ENCODE data around the gene CDH22.

CDH22 gene

DNA sequence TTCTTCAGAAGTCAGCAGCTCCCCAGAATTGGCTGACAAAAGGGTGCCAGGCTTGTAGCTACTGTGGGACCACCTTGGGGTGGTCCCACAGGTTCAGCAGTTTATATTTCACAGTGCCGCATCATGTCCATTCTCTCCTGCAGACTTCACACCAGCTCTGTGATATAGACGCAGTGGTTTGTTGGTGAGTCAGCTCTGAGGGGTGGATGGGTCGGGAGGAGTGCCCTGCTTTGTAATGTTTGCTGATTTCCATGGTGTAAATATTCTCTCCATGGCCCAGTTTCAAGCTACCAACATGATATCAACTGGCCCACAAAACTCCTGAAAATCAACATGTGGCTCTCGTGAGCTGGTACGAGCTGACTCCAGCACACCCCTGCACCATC is 78.2 kb downstream of the CDH22 start:
- no peak overlapping the region for H3K27ac ChIP-seq (replicated peaks; ENCODE audit: low read length)
- H4K8ac ChIP-seq (ENCODE audit: low read depth, low read length), result no peak overlapping the region
- H2BK120ac ChIP-seq (ENCODE audit: low read depth, low read length), result no peak overlapping the region
- H3K79me1 ChIP-seq (ENCODE audit: low read depth, low read length), result no peaks in the 10 kb centered on the region
- H3K36me3 ChIP-seq (replicated peaks in 1 of 2; ENCODE audit: control insufficient read depth in 2 of 2, insufficient read depth in 2 of 2, low read length in 2 of 2), result no peaks in the 10 kb centered on the region
- no peaks in the 10 kb centered on the region for H3K9me3 ChIP-seq (replicated peaks in 1 of 2; ENCODE audit: control insufficient read depth in 2 of 2, insufficient read depth in 1 of 2, low read depth in 1 of 2, low read length in 2 of 2)
- no peak for DNase-seq (ENCODE audit: low spot score)
- no peak overlapping the region for H3K9ac ChIP-seq (ENCODE audit: low read depth, low read length, poor library complexity)
- no peak overlapping the region for H2AFZ ChIP-seq (ENCODE audit: low read length)
- no peak overlapping the region for H2BK12ac ChIP-seq (ENCODE audit: low read length)
- no peak overlapping the region for H2BK5ac ChIP-seq (ENCODE audit: low read length)
- H3K4me2 ChIP-seq (ENCODE audit: insufficient read depth, low read length, poor library complexity, severe bottlenecking), result no peak overlapping the region
- no peak overlapping the region for H4K91ac ChIP-seq (ENCODE audit: low read depth, low read length, poor library complexity)
- no CpG with 5 or more reads among the region's 5 CpGs for WGBS, 2 donors (ENCODE audit: extremely low coverage in 2 of 2, insufficient read length in 2 of 2, insufficient replicate concordance in 1 of 2)
- H3K4ac ChIP-seq (ENCODE audit: low read length), result no peak overlapping the region
- no peaks in the 10 kb centered on the region for H3K4me1 ChIP-seq (ENCODE audit: control insufficient read depth in 2 of 2, insufficient read depth in 1 of 2, low read depth in 1 of 2, low read length in 2 of 2)
- H3K4me3 ChIP-seq (ENCODE audit: low read length in 2 of 2), result no peak overlapping the region
- no peak overlapping the region for H2BK15ac ChIP-seq (ENCODE audit: low read length)
- H3K14ac ChIP-seq (ENCODE audit: low read length), result no peak overlapping the region
- no peak overlapping the region for H3K18ac ChIP-seq (ENCODE audit: low read length)
- no peak overlapping the region for H3K23ac ChIP-seq (ENCODE audit: low read depth, low read length, poor library complexity)
- no peak overlapping the region for H2AK5ac ChIP-seq (ENCODE audit: low read depth, low read length)
- peaks cover 0 to 2% (median 0%) of the 10 kb centered on the region in 3 experiments for H3K27me3 ChIP-seq (ENCODE audit: control insufficient read depth in 3 of 3, insufficient read depth in 3 of 3, low read depth in 1 of 3, low read length in 3 of 3)

- H3K27ac ChIP-seq (replicated peaks; ENCODE audit: low read length), result no peak overlapping the region
- no peak overlapping the region for H3K4ac ChIP-seq (ENCODE audit: low read length)
- H3K4me1 ChIP-seq (ENCODE audit: control insufficient read depth in 2 of 2, insufficient read depth in 1 of 2, low read depth in 1 of 2, low read length in 2 of 2), result no peaks in the 10 kb centered on the region
- no peak overlapping the region for H2AK5ac ChIP-seq (ENCODE audit: low read depth, low read length)
- H2BK5ac ChIP-seq (ENCODE audit: low read length), result no peak overlapping the region
- no peak overlapping the region for H2BK15ac ChIP-seq (ENCODE audit: low read length)
- H3K9ac ChIP-seq (ENCODE audit: low read depth, low read length, poor library complexity), result no peak overlapping the region
- H2BK12ac ChIP-seq (ENCODE audit: low read length), result no peak overlapping the region
- H4K91ac ChIP-seq (ENCODE audit: low read depth, low read length, poor library complexity), result no peak overlapping the region
- no peak for DNase-seq (ENCODE audit: low spot score)
- no peak overlapping the region for H3K23ac ChIP-seq (ENCODE audit: low read depth, low read length, poor library complexity)
- no peak overlapping the region for H4K8ac ChIP-seq (ENCODE audit: low read depth, low read length)
- no peak overlapping the region for H3K14ac ChIP-seq (ENCODE audit: low read length)
- H3K9me3 ChIP-seq (replicated peaks in 1 of 2; ENCODE audit: control insufficient read depth in 2 of 2, insufficient read depth in 1 of 2, low read depth in 1 of 2, low read length in 2 of 2), result no peaks in the 10 kb centered on the region
- no peaks in the 10 kb centered on the region for H3K36me3 ChIP-seq (replicated peaks in 1 of 2; ENCODE audit: control insufficient read depth in 2 of 2, insufficient read depth in 2 of 2, low read length in 2 of 2)
- H3K79me1 ChIP-seq (ENCODE audit: low read depth, low read length), result no peaks in the 10 kb centered on the region
- no CpG with 5 or more reads among the region's 5 CpGs for WGBS, 2 donors (ENCODE audit: extremely low coverage in 2 of 2, insufficient read length in 2 of 2, insufficient replicate concordance in 1 of 2)
- no peak overlapping the region for H3K4me2 ChIP-seq (ENCODE audit: insufficient read depth, low read length, poor library complexity, severe bottlenecking)
- no peak overlapping the region for H3K18ac ChIP-seq (ENCODE audit: low read length)
- no peak overlapping the region for H3K4me3 ChIP-seq (ENCODE audit: low read length in 2 of 2)
- peaks cover 0 to 2% (median 0%) of the 10 kb centered on the region in 3 experiments for H3K27me3 ChIP-seq (ENCODE audit: control insufficient read depth in 3 of 3, insufficient read depth in 3 of 3, low read depth in 1 of 3, low read length in 3 of 3)
- no peak overlapping the region for H2BK120ac ChIP-seq (ENCODE audit: low read depth, low read length)
- no peak overlapping the region for H2AFZ ChIP-seq (ENCODE audit: low read length)
These were observed 78.7 kb downstream of the CDH22 start for GRCh38 chr20:46229478-46230105.

DNA sequence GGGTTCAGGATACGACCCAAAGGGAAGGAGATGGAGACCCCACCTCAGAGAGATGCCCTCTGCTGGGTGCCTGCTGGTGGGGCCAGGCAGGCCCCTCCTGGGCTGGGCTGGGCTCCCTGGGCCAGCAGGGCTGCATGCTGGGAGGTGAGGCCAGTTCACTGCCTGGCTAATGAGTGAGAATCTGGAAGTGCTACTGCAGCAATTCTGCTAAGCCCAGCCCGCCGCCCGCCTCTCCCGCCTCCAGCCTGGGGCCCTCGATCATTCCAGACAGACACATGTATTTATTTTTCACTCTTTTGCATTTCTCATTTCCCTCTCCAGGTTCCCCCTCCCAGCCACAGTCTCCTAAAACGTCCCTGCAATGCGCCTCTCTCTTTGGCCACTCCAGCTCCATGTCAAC is 79.6 kb downstream of the CDH22 start:
- Histone ChIP-seq H3K23ac (ENCODE audit: low read depth, low read length, poor library complexity) (no peak overlapping the region), H3K9me3 (replicated peaks in 1 of 2; ENCODE audit: control insufficient read depth in 2 of 2, insufficient read depth in 1 of 2, low read depth in 1 of 2, low read length in 2 of 2) (no peaks in the 10 kb centered on the region), H2BK12ac (ENCODE audit: low read length) (no peak overlapping the region), H3K4ac (ENCODE audit: low read length) (no peak overlapping the region), H2BK5ac (ENCODE audit: low read length) (no peak overlapping the region), H2AK5ac (ENCODE audit: low read depth, low read length) (no peak overlapping the region), H4K91ac (ENCODE audit: low read depth, low read length, poor library complexity) (no peak overlapping the region), H3K14ac (ENCODE audit: low read length) (no peak overlapping the region), H3K4me1 (ENCODE audit: control insufficient read depth in 2 of 2, insufficient read depth in 1 of 2, low read depth in 1 of 2, low read length in 2 of 2) (no peaks in the 10 kb centered on the region), H4K8ac (ENCODE audit: low read depth, low read length) (no peak overlapping the region), H2AFZ (ENCODE audit: low read length) (no peak overlapping the region), H2BK120ac (ENCODE audit: low read depth, low read length) (no peak overlapping the region), H3K4me2 (ENCODE audit: insufficient read depth, low read length, poor library complexity, severe bottlenecking) (no peak overlapping the region), H3K79me1 (ENCODE audit: low read depth, low read length) (no peaks in the 10 kb centered on the region), H3K18ac (ENCODE audit: low read length) (no peak overlapping the region), H3K27ac (replicated peaks; ENCODE audit: low read length) (no peak overlapping the region), H3K9ac (ENCODE audit: low read depth, low read length, poor library complexity) (no peak overlapping the region), H3K27me3 (ENCODE audit: control insufficient read depth in 3 of 3, insufficient read depth in 3 of 3, low read depth in 1 of 3, low read length in 3 of 3) (no peaks in the 10 kb centered on the region), H3K36me3 (replicated peaks in 1 of 2; ENCODE audit: control insufficient read depth in 2 of 2, insufficient read depth in 2 of 2, low read length in 2 of 2) (no peaks in the 10 kb centered on the region), H3K4me3 (ENCODE audit: low read length in 2 of 2) (no peak overlapping the region), H2BK15ac (ENCODE audit: low read length) (no peak overlapping the region)
- no CpG with 5 or more reads among the region's 8 CpGs for WGBS, 2 donors (ENCODE audit: extremely low coverage in 2 of 2, insufficient read length in 2 of 2, insufficient replicate concordance in 1 of 2)
- no peak for DNase-seq (ENCODE audit: low spot score)

GRCh38 chr20:46227272-46227767 is 81.0 kb downstream of the CDH22 start:
- Histone ChIP-seq H2AK5ac (ENCODE audit: low read depth, low read length) (no peak overlapping the region), H3K4me2 (ENCODE audit: insufficient read depth, low read length, poor library complexity, severe bottlenecking) (no peak overlapping the region), H3K9me3 (replicated peaks in 1 of 2; ENCODE audit: control insufficient read depth in 2 of 2, insufficient read depth in 1 of 2, low read depth in 1 of 2, low read length in 2 of 2) (no peaks in the 10 kb centered on the region), H2BK5ac (ENCODE audit: low read length) (no peak overlapping the region), H3K4ac (ENCODE audit: low read length) (no peak overlapping the region), H4K91ac (ENCODE audit: low read depth, low read length, poor library complexity) (no peak overlapping the region), H3K27ac (replicated peaks; ENCODE audit: low read length) (no peak overlapping the region), H4K8ac (ENCODE audit: low read depth, low read length) (no peak overlapping the region), H2BK120ac (ENCODE audit: low read depth, low read length) (no peak overlapping the region), H3K14ac (ENCODE audit: low read length) (no peak overlapping the region), H3K36me3 (replicated peaks in 1 of 2; ENCODE audit: control insufficient read depth in 2 of 2, insufficient read depth in 2 of 2, low read length in 2 of 2) (no peaks in the 10 kb centered on the region), H3K79me1 (ENCODE audit: low read depth, low read length) (no peaks in the 10 kb centered on the region), H3K27me3 (ENCODE audit: control insufficient read depth in 3 of 3, insufficient read depth in 3 of 3, low read depth in 1 of 3, low read length in 3 of 3) (peaks cover 0 to 2% (median 0%) of the 10 kb centered on the region in 3 experiments), H2AFZ (ENCODE audit: low read length) (no peak overlapping the region), H3K18ac (ENCODE audit: low read length) (no peak overlapping the region), H3K4me1 (ENCODE audit: control insufficient read depth in 2 of 2, insufficient read depth in 1 of 2, low read depth in 1 of 2, low read length in 2 of 2) (peaks cover 0 to 10% of the 10 kb centered on the region in 2 donors), H3K23ac (ENCODE audit: low read depth, low read length, poor library complexity) (no peak overlapping the region), H2BK12ac (ENCODE audit: low read length) (no peak overlapping the region), H2BK15ac (ENCODE audit: low read length) (no peak overlapping the region), H3K4me3 (ENCODE audit: low read length in 2 of 2) (no peak overlapping the region), H3K9ac (ENCODE audit: low read depth, low read length, poor library complexity) (no peak overlapping the region)
- no peak for DNase-seq (ENCODE audit: low spot score)
- no CpG with 5 or more reads among the region's 33 CpGs for WGBS, 2 donors (ENCODE audit: extremely low coverage in 2 of 2, insufficient read length in 2 of 2, insufficient replicate concordance in 1 of 2)

Data from neuronal stem cell (in vitro differentiated cells).